WERI-Rb-1 (cell line): ENCODE results near the gene GSTO1.

Source experiments
- DNase-seq: peaks from one replicate; pipeline ENCODE4 v3.0.0-alpha.2; 2020
- H3K27ac ChIP-seq: fragments of 250-450 bp; sonication (Bioruptor Pico); 2 replicates; pipeline ENCODE4 v1.5.1; 2020; ENCODE audit warnings: mild to moderate bottlenecking, moderate library complexity
- H3K27me3 ChIP-seq: fragments of 250-450 bp; sonication (Bioruptor Pico); 2 replicates; pipeline ENCODE4 v1.5.1; 2021; ENCODE audit warnings: mild to moderate bottlenecking, low read depth, moderate library complexity; ENCODE audit not compliant: insufficient read depth, severe bottlenecking
- H3K36me3 ChIP-seq: fragments of 250-450 bp; sonication (Bioruptor Pico); 2 replicates; pipeline ENCODE4 v1.5.1; 2020; ENCODE audit warnings: mild to moderate bottlenecking, moderate library complexity
- H3K4me3 ChIP-seq: 2 replicates; pipeline ENCODE4 v1.5.1; 2011; ENCODE audit warnings: low read depth, mild to moderate bottlenecking, control low read depth, low read length
- H3K9me3 ChIP-seq: fragments of 250-450 bp; sonication (Bioruptor Pico); 2 replicates; pipeline ENCODE4 v1.5.1; 2021; ENCODE audit warnings: mild to moderate bottlenecking, moderate library complexity; ENCODE audit not compliant: severe bottlenecking
- CTCF ChIP-seq: IDR thresholded peaks from 2 replicates; pipeline ENCODE4 v1.5.1; 2011; ENCODE audit warnings: low read depth, mild to moderate bottlenecking, control low read depth, inconsistent platforms, low read length

GSTO1 gene

GRCh38 chr10:104273899-104274575 lies 19.3 kb downstream of the GSTO1 start:
- H3K9me3 ChIP-seq, result no peaks in the 10 kb centered on the region
- H3K4me3 ChIP-seq, result no peak overlapping the region
- DNase-seq, result no peak
- H3K27ac ChIP-seq, result no peak overlapping the region
- no peaks in the 10 kb centered on the region for H3K27me3 ChIP-seq
- no peak for TF ChIP-seq CTCF
- no peaks in the 10 kb centered on the region for H3K36me3 ChIP-seq

- Histone ChIP-seq H3K36me3 (no peaks in the 10 kb centered on the region), H3K9me3 (no peaks in the 10 kb centered on the region), H3K27ac (no peak overlapping the region), H3K27me3 (no peaks in the 10 kb centered on the region), H3K4me3 (no peak overlapping the region)
- TF ChIP-seq CTCF, result peak; percentile 71
- no peak for DNase-seq
These were observed 20.4 kb downstream of the GSTO1 start for GRCh38 chr10:104274762-104275721.

- no peaks in the 10 kb centered on the region for H3K27me3 ChIP-seq
- TF ChIP-seq CTCF, result no peak
- no peak overlapping the region for H3K4me3 ChIP-seq
- no peaks in the 10 kb centered on the region for H3K9me3 ChIP-seq
- no peak overlapping the region for H3K27ac ChIP-seq
- H3K36me3 ChIP-seq, result no peaks in the 10 kb centered on the region
- DNase-seq, result no peak
These were observed 21.5 kb downstream of the GSTO1 start for GRCh38 chr10:104276192-104276591.

GRCh38 chr10:104277785-104278184 lies 23.1 kb downstream of the GSTO1 start:
- H3K27ac ChIP-seq, result no peak overlapping the region
- H3K4me3 ChIP-seq, result no peak overlapping the region
- TF ChIP-seq CTCF, result no peak

GRCh38 chr10:104279550-104280259 lies 25.0 kb downstream of the GSTO1 start:
- Histone ChIP-seq H3K4me3 (no peak overlapping the region), H3K36me3 (no peaks in the 10 kb centered on the region), H3K27ac (no peak overlapping the region), H3K27me3 (no peaks in the 10 kb centered on the region), H3K9me3 (no peaks in the 10 kb centered on the region)
- no peak for DNase-seq
- TF ChIP-seq CTCF, result no peak

More at GRCh38 chr10:104277785-104278184, 23.1 kb downstream of the GSTO1 start:
- no peak for DNase-seq
- H3K36me3 ChIP-seq, result no peaks in the 10 kb centered on the region
- no peaks in the 10 kb centered on the region for H3K9me3 ChIP-seq
- H3K27me3 ChIP-seq, result no peaks in the 10 kb centered on the region
